BLaER1 (cell line): ENCODE data around the gene PTBP1.

ENCODE experiments used
- H3K27ac ChIP-seq: shearing (Covaris generic); formaldehyde crosslinking; 2 replicates; pipeline ENCODE4 v1.8.1; 2022
- H3K27me3 ChIP-seq: shearing (Covaris generic); formaldehyde crosslinking; 2 replicates; pipeline ENCODE4 v1.8.1; 2022
- H3K36me3 ChIP-seq: shearing (Covaris generic); formaldehyde crosslinking; 2 replicates; pipeline ENCODE4 v1.8.1; 2022
- H3K4me1 ChIP-seq: shearing (Covaris generic); formaldehyde crosslinking; 2 replicates; pipeline ENCODE4 v1.8.1; 2022
- H3K4me2 ChIP-seq: shearing (Covaris generic); formaldehyde crosslinking; 2 replicates; pipeline ENCODE4 v1.8.1; 2022
- H3K4me3 ChIP-seq: shearing (Covaris generic); formaldehyde crosslinking; 2 replicates; pipeline ENCODE4 v1.8.1; 2022
- H3K9ac ChIP-seq: shearing (Covaris generic); formaldehyde crosslinking; 2 replicates; pipeline ENCODE4 v1.8.1; 2022
- H3K9me3 ChIP-seq: shearing (Covaris generic); formaldehyde crosslinking; 2 replicates; pipeline ENCODE4 v1.8.1; 2022
- H4K20me1 ChIP-seq: shearing (Covaris generic); formaldehyde crosslinking; 2 replicates; pipeline ENCODE4 v1.8.1; 2022
- Cebpa-rat ChIP-seq: shearing (Covaris generic); IDR thresholded peaks from 2 replicates; pipeline ENCODE4 v1.8.1; 2022

The PTBP1 gene

DNA sequence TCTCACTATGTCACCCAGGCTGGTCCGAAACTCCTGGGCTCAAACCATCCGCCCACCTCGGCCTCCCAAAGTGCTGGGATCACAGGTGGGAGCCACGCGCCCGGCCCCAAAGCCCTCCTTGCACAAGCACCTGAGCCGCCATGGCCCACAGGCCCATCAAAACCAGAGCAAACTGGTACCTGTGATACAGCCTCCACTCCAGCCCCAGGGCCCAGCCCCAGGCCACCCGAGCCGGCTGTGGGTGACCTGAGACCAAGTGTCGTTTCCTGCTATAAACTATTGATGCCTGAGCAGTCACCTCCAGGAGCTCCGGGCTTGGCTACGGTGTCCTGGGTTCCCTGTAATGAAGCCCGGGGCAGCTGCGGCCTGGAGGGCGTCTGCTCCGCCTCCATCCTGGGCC, 9.7 kb upstream of the PTBP1 start:
- no peak for TF ChIP-seq Cebpa-rat
- Histone ChIP-seq H3K4me3 (no peak overlapping the region), H3K36me3 (no peaks in the 10 kb centered on the region), H3K27me3 (no peaks in the 10 kb centered on the region), H3K4me1 (peaks cover 32% of the 10 kb centered on the region), H3K4me2 (no peak overlapping the region), H3K9me3 (no peaks in the 10 kb centered on the region), H3K9ac (no peak overlapping the region), H3K27ac (no peak overlapping the region), H4K20me1 (no peaks in the 10 kb centered on the region)

DNA sequence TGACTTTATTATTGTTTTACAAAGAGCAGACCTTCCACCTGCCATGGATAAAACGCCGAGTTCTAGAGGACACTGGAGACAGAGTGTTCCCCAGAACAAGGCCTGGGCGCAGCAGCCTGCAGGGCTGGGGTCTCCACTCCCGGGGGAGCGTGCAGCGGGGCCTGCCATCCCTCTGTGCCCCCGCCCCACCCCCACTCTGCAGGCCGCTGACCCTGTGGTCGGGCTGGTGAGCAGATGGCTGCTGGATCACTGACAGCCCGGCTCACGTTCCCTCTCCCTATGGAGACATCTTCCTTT, 8.6 kb upstream of the PTBP1 start:
- Histone ChIP-seq H3K4me1 (peaks cover 33% of the 10 kb centered on the region), H3K9ac (peak overlapping the region; percentile 70), H3K27ac (peak overlapping the region; percentile 77), H3K4me2 (peak overlapping the region; percentile 82), H3K36me3 (no peaks in the 10 kb centered on the region), H3K4me3 (no peak overlapping the region), H3K9me3 (no peaks in the 10 kb centered on the region), H4K20me1 (no peaks in the 10 kb centered on the region), H3K27me3 (no peaks in the 10 kb centered on the region)
- TF ChIP-seq Cebpa-rat = no peak

DNA sequence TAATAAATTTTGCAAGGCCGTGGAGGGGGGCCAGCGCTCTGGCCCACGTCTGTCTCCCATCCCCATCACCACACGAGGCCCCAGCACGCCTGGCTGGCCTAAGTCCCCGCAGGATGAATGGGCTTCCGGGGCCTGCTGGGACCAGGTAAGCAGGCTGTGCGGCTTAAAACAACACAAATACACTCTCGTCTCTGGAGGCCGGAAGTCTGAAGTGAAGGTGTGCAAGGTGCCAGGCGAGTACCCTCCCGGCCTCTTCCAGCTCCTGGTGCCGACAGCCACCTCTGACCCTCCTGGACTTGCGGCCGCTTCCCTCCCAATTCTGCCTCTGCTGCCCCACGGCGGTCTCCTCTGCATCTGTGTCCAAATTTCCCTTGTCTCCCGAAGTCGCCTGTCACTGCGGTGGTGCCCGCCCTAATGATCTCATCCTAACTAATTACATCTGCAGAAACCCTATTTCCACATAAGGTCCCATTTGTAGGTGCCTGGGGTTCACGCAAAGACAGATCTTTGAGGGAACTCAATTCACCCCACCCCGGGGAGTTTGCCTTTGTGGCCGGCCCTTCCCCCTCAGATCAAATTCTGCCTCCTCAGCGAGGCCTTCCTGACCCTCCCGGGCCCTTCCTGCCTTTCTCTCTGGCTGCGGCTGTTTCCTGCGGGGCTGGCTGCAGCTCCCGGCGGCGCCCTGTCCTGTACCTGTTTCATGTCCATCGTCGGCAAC, 8.1 kb upstream of the PTBP1 start:
- H3K27ac ChIP-seq = peak overlapping the region; percentile 77
- no peaks in the 10 kb centered on the region for H3K9me3 ChIP-seq
- no peaks in the 10 kb centered on the region for H4K20me1 ChIP-seq
- no peak for TF ChIP-seq Cebpa-rat
- no peaks in the 10 kb centered on the region for H3K36me3 ChIP-seq
- H3K9ac ChIP-seq = peak overlapping the region; percentile 70
- peak overlapping the region; percentile 82 for H3K4me2 ChIP-seq
- no peak overlapping the region for H3K4me3 ChIP-seq
- no peaks in the 10 kb centered on the region for H3K27me3 ChIP-seq
- peaks cover 33% of the 10 kb centered on the region for H3K4me1 ChIP-seq

DNA sequence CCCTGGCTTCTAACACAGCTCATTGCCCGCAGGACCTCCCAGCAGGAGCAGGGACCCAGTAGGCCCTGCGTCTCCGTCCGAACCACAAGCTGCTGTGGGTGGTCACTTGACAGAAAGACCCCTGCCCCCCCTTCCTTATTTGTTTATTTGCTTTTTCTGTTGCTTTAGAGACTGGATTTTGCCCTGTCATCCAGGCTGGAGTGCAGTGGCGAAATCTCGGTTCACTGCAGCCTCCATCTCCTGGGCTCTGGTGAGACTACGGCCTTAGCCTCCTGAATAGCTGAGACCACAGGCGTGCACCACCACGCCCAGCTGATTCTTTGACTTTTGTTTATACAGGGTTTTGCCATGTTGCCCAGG, 7.6 kb upstream of the PTBP1 start:
- no peak for TF ChIP-seq Cebpa-rat
- peak overlapping the region; percentile 82 for H3K4me2 ChIP-seq
- peak overlapping the region; percentile 77 for H3K27ac ChIP-seq

DNA sequence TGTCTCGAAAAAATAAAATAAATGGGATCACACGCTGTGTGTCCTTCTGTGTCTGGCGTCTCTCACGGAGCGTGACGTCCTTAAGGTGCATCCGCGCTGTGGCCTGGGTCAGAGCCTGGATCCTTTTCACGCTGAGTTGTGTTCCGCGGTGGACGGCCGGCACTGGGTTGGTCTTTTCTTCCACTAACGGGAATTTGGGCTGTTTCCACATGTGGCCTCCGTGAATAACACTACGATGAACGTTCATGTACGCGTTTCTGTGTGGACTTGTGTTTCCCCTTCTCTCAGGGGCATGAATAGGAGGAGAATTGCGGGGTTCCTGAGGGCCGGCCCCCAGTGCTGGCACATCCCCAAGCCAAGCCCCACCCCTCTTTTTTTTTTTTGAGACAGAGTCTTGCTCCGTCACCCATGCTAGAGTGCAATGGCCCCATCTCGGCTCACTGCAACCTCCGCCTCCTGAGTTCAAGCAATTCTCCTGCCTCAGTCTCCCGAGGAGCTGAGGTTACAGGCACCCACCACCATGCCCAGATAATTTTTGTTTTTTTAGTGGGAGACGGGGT, 6.2 kb upstream of the PTBP1 start:
- no peak for TF ChIP-seq Cebpa-rat
- H3K36me3 ChIP-seq = no peaks in the 10 kb centered on the region
- H3K27ac ChIP-seq = no peak overlapping the region; the same call in 1 of the 2 replicates
- H3K27me3 ChIP-seq = no peaks in the 10 kb centered on the region
- H3K4me1 ChIP-seq = peaks cover 36% of the 10 kb centered on the region
- no peaks in the 10 kb centered on the region for H4K20me1 ChIP-seq
- H3K9ac ChIP-seq = no peak overlapping the region
- peak overlapping the region; percentile 55 for H3K4me2 ChIP-seq
- no peak overlapping the region for H3K4me3 ChIP-seq
- H3K9me3 ChIP-seq = no peaks in the 10 kb centered on the region

More for the DNA sequence above, 7.6 kb upstream of the PTBP1 start:
- H3K9ac ChIP-seq = peak overlapping the region; percentile 70
- no peaks in the 10 kb centered on the region for H3K36me3 ChIP-seq
- no peaks in the 10 kb centered on the region for H3K27me3 ChIP-seq
- H3K4me3 ChIP-seq = no peak overlapping the region
- no peaks in the 10 kb centered on the region for H4K20me1 ChIP-seq
- peaks cover 33% of the 10 kb centered on the region for H3K4me1 ChIP-seq
- no peaks in the 10 kb centered on the region for H3K9me3 ChIP-seq

DNA sequence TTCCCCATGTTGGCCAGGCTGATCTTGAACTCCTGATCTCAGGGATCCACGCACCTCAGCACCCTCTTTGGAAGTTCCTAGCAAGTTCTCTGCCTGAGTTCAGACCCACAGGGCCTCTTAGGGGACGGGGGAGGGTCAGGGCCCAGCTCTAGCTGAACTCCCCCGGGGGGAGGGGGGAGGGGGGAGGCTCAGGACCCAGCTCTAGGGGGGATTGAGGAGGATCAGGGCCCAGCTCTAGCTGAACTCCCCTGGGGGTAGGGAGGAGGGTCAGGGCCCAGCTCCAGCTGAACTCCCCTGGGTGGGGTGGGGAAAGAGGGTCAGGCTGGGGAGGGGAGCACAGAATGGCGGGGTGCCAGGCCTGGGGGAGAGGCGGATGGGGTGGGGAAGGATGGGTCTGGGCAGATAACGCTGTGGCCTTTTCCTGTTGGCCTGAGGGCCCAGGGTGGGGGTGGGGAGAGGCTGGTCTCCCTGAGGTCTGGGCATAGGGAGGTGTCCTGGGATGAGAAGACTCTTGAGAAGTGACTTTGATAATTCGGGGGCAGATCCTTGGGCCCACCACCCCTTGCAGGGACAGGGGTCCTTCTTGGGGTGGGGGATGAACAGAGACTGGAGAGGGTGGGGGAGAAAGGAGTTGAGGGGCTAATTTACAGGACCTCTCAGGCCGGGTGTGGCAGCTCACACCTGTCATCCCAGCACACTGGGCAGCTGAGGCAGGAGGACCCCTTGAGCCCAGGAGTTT, 5.5 kb upstream of the PTBP1 start:
- no peak overlapping the region for H3K4me3 ChIP-seq
- H3K36me3 ChIP-seq = no peaks in the 10 kb centered on the region
- no peaks in the 10 kb centered on the region for H3K9me3 ChIP-seq
- no peak for TF ChIP-seq Cebpa-rat
- H3K4me2 ChIP-seq = peak overlapping the region; percentile 55
- no peaks in the 10 kb centered on the region for H4K20me1 ChIP-seq
- no peaks in the 10 kb centered on the region for H3K27me3 ChIP-seq
- H3K4me1 ChIP-seq = peaks cover 41% of the 10 kb centered on the region
- H3K9ac ChIP-seq = no peak overlapping the region
- H3K27ac ChIP-seq = no peak overlapping the region; the same call in 1 of the 2 replicates

DNA sequence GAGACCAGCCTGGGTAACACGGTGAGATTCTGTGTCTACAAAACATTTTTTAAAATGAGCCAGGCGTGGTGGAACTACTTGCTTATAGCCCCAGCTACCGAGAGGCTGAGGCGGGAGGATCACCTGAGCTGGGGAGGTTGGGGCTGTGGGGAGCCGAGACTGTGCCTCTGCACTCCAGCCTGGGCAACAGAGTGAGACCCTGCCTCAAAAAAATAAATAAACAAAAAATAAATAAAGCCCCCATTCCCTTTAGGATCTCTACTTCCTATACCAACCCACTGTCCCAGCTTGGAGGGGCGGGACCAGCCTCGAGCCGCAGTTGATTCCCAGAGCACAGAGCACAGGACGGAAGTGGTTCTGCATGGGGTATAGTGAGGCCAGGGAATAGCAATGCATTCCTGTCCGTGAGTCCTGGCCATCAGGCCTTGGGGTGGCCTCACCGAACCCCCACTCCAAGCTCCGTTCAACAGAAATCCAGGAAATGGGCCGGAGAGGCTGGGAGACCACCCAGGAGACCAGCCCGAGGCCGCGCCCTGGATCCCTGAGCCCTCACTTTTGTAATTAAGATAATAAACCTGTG, 4.9 kb upstream of the PTBP1 start:
- no peak overlapping the region for H3K4me3 ChIP-seq
- no peaks in the 10 kb centered on the region for H3K9me3 ChIP-seq
- no peak overlapping the region for H3K27ac ChIP-seq
- H3K36me3 ChIP-seq = no peaks in the 10 kb centered on the region
- no peak overlapping the region for H3K9ac ChIP-seq
- H3K4me1 ChIP-seq = peaks cover 41% of the 10 kb centered on the region
- no peaks in the 10 kb centered on the region for H4K20me1 ChIP-seq
- H3K27me3 ChIP-seq = no peaks in the 10 kb centered on the region
- TF ChIP-seq Cebpa-rat = no peak
- H3K4me2 ChIP-seq = no peak overlapping the region

DNA sequence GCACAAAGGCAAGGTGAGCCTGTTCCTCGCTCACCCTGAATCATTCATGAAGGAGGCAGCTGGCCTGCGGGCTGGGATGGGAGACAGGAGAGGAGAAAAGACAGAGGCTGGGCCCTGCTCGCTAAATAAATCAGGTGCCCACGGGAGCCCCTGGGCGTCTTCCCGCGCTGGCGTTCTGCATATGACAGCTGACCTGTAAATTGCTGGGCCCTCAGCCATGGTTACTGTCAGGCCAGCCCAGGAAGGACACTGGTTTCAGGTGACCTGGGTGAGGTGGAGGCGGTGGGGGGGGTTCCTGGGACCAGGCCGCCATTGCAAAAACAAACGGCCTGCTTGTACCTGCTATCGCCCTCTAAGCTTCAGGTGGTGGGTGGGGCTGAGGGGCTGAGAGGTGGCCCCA, 3.4 kb upstream of the PTBP1 start:
- Histone ChIP-seq H3K4me3 (no peak overlapping the region), H3K36me3 (peaks cover 8% of the 10 kb centered on the region), H3K4me1 (peaks cover 38% of the 10 kb centered on the region), H3K27me3 (no peaks in the 10 kb centered on the region), H4K20me1 (peaks cover 12% of the 10 kb centered on the region), H3K27ac (no peak overlapping the region), H3K4me2 (no peak overlapping the region), H3K9ac (no peak overlapping the region), H3K9me3 (no peaks in the 10 kb centered on the region)
- no peak for TF ChIP-seq Cebpa-rat

DNA sequence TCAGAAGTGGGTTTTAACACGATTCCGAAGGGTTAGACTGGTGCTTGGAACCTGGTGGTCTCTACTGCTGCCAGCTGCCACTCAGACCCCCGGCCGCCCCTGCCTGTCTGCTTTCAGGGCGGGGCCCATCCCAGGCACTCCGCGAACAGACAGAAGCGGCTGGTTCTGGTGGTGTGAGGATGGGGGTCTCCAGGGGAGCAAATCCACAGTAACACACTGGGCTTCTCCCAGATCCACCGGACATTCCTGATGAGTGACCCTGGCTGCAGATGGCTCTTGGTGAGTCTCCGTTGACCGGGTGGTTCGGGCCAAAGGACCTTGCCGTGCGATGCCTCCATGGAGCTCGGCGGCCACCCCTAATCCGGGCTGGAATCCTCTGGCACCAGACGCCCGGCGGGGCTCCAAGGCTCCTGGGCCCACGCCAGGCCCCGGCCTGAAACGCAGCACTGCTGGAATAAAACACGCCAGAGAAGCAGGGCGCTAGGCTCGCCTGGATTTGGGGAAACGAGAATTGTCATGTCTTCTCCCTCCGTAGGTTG, 2.1 kb upstream of the PTBP1 start:
- TF ChIP-seq Cebpa-rat = no peak
- peaks cover 25% of the 10 kb centered on the region for H4K20me1 ChIP-seq
- no peak overlapping the region for H3K9ac ChIP-seq
- H3K36me3 ChIP-seq = peaks cover 21% of the 10 kb centered on the region
- H3K4me2 ChIP-seq = no peak overlapping the region
- H3K4me1 ChIP-seq = peaks cover 40% of the 10 kb centered on the region
- no peak overlapping the region for H3K4me3 ChIP-seq
- H3K9me3 ChIP-seq = no peaks in the 10 kb centered on the region
- H3K27ac ChIP-seq = no peak overlapping the region
- H3K27me3 ChIP-seq = no peaks in the 10 kb centered on the region
